ENCODE data around the gene TNRC6C. TPM values are rescaled to one million over a fixed set of nuclear protein-coding genes. Genes with fewer than 3 reads are reported as not detected.

Gene TNRC6C, protein sequence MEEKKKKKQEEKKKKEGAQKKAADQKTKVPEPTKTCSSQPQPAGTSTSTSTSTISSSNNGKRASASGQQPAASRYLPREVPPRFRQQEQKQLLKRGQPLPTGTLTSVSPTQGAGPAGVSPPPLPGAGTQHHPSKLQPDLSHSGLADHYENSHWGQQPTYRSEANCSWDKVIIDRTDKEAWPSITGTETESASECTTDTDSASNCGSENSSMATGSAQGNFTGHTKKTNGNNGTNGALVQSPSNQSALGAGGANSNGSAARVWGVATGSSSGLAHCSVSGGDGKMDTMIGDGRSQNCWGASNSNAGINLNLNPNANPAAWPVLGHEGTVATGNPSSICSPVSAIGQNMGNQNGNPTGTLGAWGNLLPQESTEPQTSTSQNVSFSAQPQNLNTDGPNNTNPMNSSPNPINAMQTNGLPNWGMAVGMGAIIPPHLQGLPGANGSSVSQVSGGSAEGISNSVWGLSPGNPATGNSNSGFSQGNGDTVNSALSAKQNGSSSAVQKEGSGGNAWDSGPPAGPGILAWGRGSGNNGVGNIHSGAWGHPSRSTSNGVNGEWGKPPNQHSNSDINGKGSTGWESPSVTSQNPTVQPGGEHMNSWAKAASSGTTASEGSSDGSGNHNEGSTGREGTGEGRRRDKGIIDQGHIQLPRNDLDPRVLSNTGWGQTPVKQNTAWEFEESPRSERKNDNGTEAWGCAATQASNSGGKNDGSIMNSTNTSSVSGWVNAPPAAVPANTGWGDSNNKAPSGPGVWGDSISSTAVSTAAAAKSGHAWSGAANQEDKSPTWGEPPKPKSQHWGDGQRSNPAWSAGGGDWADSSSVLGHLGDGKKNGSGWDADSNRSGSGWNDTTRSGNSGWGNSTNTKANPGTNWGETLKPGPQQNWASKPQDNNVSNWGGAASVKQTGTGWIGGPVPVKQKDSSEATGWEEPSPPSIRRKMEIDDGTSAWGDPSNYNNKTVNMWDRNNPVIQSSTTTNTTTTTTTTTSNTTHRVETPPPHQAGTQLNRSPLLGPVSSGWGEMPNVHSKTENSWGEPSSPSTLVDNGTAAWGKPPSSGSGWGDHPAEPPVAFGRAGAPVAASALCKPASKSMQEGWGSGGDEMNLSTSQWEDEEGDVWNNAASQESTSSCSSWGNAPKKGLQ (N-terminal part only)
- 3.0 TPM for polyA plus RNA-seq

DNA sequence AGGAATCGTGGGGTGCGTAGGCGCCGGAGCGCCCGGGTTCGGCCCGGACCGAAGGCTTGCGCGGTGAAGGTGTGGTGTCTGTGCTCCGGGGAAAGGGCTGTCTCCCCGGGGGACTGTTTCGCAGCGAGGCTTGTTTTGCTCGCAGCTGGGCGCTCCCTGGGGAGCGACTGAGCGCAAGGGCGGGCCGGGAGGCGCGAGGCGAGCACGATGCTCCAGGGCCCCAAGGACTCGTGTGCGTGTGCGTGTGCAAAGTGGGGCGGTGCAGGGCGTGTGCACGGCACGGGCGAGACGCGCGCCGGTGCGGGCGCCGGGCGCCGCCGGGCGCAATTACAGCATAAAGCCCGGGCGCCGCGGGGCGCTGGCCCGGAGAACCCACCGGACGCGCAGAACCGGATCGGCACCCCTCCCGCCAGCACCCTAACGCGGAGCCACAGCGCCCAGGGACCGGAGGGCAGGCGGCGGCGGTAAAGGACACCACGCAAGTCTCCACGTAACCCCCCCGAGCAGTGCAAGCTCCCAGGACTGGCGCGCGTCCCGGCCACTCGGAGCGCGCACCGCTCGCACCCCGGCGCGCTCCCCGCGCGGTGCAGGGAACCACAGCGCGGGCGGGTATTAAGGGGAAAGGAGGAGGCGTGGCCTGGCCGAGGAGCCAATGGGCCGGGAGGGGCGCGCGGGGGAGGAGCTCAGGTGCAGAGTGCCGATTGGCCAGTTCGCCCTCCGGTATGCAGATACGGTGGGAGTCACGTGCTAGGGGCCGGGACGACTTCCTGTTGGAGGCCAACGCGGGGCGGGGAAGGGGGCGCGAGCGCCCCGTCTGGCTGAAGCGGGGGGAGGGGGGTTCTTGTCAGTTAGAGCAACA is at the start of gene TNRC6C:
Gene TNRC6C (plus strand): TSS at position 847 of the 859 bp plus-strand sequence. CDS start 45,504 bp downstream, outside the sequence.
- H3K27me3 Mint-ChIP-seq: peaks cover 18% of the 10 kb centered on the region
- peak within 1 kb of the TSS; percentile 91 to 98 (median 96) for H3K4me3 Mint-ChIP-seq
- peak within 1 kb of the TSS; percentile 96 to 97 (median 96) for H3K27ac Mint-ChIP-seq
- H3K9me3 Mint-ChIP-seq: no peaks in the 10 kb centered on the region
- peaks cover 17 to 33% (median 32%) of the 10 kb centered on the region in 3 donors for H3K4me1 Mint-ChIP-seq
- no peaks in the 10 kb centered on the region for H3K36me3 Mint-ChIP-seq

DNA sequence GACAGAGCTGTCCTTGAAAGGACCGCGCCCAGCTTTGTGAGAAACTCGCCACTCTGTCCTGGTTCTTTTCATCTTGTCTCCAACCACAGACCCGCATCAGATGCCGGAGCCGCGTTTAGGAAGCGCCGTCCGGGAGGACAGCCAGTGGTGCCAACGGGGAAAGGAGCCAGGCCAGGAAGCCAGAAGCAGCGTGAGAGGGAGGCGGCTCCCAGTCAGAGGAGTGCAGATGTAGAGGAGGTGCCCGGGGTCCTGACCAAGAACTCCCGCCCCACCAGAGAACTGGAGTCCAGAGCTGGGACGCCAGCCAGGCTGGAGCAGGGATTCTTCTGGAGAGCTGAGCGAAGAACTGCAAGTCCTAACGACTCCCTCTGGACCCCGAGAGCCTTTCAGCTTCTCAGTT is 49.3 kb upstream of the TNRC6C start:
- peaks cover 49% of the 10 kb centered on the region for H3K27me3 Mint-ChIP-seq
- H3K27ac Mint-ChIP-seq: peak overlapping the region in 1 of 3 donors; percentile 64
- H3K4me1 Mint-ChIP-seq: no peaks in the 10 kb centered on the region
- no peak overlapping the region for H3K4me3 Mint-ChIP-seq
- H3K36me3 Mint-ChIP-seq: no peaks in the 10 kb centered on the region
- peaks cover 0 to 4% (median 0%) of the 10 kb centered on the region in 3 donors for H3K9me3 Mint-ChIP-seq

- peak overlapping the region in 1 of 4 donors; percentile 20 for H3K4me3 Mint-ChIP-seq
- H3K27me3 Mint-ChIP-seq: peaks cover 52% of the 10 kb centered on the region
- H3K4me1 Mint-ChIP-seq: peaks cover 0 to 3% (median 0%) of the 10 kb centered on the region in 3 donors
- H3K9me3 Mint-ChIP-seq: peaks cover 0 to 4% (median 0%) of the 10 kb centered on the region in 3 donors
- peak overlapping the region in 1 of 3 donors; percentile 60 for H3K27ac Mint-ChIP-seq
- no peaks in the 10 kb centered on the region for H3K36me3 Mint-ChIP-seq
Measured at GRCh38 chr17:77909816-77910215, 48.7 kb upstream of the TNRC6C start.

DNA sequence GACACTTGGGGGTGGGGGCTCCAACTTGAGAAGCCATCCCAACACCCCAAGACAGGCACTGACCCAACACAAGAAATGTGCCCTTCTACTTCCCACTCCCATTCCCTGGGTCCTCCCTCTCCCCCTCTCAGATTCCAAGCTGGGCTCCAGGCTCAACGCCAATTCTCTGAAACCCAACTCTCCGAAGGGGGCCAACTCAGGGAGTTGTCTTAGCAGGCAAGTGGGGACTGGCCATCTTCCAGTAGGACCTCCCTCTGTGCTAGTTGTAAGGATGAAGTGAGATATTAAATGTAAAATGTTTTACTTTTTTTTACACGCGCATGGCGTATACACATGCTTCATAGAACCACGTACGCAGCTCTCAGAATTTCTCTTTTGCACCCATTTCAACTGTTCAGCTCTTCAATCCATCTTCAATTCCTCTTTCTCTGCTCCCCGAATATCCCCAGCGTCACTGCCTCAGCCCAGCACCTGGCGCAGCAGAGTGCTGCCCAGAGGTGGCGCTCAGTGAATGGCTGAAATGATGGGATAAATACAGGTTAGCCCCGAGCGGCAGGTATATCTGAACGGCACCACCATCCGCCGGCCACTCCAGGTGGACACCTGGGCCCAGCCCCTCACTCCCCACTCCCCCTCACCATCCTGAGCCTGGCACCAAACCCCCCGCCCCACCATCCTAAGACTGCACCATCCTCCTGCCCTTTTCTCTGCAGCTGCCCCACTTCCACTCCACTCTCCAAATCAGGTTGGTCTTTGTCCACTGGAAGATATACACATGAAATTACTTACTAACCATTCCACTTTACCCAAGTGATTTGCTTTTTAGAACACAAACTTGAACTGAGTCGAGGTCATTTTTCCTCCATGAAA is 43.9 kb upstream of the TNRC6C start:
- Mint-ChIP-seq H3K9me3 (peaks cover 0 to 4% (median 0%) of the 10 kb centered on the region in 3 donors), H3K27ac (peak overlapping the region in 2 of 3 donors; percentile 18 to 41), H3K27me3 (peaks cover 52% of the 10 kb centered on the region), H3K4me1 (peaks cover 13 to 20% (median 16%) of the 10 kb centered on the region in 3 donors), H3K36me3 (no peaks in the 10 kb centered on the region), H3K4me3 (peak overlapping the region in 1 of 4 donors; percentile 20)

DNA sequence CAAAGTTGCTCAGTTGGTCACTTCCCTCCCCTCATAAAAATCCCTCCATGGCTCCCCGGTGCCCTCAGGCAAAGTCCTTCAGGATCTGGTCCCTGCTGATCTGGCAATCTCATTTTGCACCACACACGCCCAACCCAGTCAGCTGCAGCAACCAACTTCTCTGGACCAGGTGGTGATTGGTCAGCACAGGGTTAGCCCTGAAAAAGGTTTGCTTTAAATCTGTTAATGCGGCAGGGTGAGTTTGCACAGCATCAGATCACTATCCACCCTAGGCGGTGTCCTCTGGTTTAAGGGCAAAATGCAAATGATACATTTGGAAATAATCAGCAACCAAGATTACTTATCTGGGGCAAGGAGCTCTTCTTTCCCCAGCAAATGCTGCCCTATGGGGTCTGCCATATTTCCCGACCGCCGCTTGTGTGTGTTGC is 42.9 kb upstream of the TNRC6C start:
- no peak overlapping the region for H3K4me3 Mint-ChIP-seq
- no peak overlapping the region for H3K27ac Mint-ChIP-seq
- no peaks in the 10 kb centered on the region for H3K36me3 Mint-ChIP-seq
- peaks cover 53% of the 10 kb centered on the region for H3K27me3 Mint-ChIP-seq
- H3K9me3 Mint-ChIP-seq: no peaks in the 10 kb centered on the region
- peaks cover 13 to 20% (median 16%) of the 10 kb centered on the region in 3 donors for H3K4me1 Mint-ChIP-seq

- H3K27ac Mint-ChIP-seq: peak overlapping the region in 1 of 3 donors; percentile 87
- H3K36me3 Mint-ChIP-seq: no peaks in the 10 kb centered on the region
- peaks cover 52% of the 10 kb centered on the region for H3K27me3 Mint-ChIP-seq
- peaks cover 13 to 20% (median 16%) of the 10 kb centered on the region in 3 donors for H3K4me1 Mint-ChIP-seq
- H3K9me3 Mint-ChIP-seq: no peaks in the 10 kb centered on the region
- peak overlapping the region in 1 of 4 donors; percentile 14 for H3K4me3 Mint-ChIP-seq
Measured at GRCh38 chr17:77916264-77916663, 42.2 kb upstream of the TNRC6C start.

DNA sequence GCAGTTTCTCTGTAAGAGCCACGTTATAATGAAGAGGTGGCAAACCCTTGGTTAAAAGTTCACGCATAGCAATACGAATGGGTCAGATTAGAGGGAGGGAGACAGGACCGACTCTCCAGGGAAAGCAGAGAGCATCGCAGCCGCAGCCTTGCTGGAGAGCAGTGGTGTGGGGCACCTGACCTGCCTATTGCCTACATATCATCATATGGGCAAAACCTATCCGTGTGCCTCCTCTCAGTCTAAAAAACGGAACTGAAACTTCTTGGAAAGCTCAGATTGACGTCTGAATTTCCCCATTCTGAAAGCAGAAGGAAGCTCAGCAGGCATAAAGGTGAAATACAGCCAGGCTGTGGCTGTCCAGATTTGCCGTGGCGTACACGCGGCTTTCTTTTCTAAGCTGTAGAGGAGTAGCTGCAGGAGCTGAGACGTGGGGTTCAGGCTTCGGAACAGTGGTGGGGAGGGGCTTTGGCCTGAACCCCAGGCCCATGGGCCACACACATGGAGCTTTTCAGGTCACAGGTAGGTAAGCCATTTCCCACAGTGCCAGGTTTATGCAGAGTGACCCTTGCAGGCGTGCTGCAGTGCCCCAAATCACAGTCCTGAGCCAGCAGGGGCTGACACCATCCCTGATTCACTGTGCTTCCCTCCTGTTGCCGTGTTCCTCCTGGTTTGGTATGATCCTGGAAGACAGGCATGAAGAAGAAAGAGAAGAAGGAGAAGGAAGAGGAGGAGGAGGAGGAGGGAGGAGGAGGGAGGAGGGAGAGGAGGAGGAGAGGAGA is 41.6 kb upstream of the TNRC6C start:
- Mint-ChIP-seq H3K27ac (peak overlapping the region; percentile 16 to 87 (median 23)), H3K4me1 (peaks cover 13 to 20% (median 16%) of the 10 kb centered on the region in 3 donors), H3K4me3 (peak overlapping the region in 3 of 4 donors; percentile 8 to 46 (median 41)), H3K36me3 (peaks cover 3% of the 10 kb centered on the region), H3K27me3 (peaks cover 51% of the 10 kb centered on the region), H3K9me3 (no peaks in the 10 kb centered on the region)

DNA sequence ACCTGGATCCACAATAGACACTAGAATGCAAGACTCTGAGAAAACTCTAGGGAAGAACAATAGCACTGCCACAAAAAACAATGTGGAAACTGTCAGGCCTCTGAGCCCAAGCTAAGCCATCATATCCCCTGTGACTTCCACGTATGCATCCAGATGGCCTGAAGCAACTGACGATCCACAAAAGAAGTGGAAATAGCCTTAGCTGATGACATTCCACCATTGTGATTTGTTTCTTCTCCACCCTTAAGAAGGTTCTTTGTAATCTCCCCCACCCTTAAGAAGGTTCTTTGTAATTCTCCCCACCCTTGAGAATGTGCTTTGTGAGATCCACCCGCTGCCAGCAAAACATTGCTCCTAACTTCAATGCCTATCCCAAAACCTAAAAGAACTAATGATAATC is 39.2 kb upstream of the TNRC6C start:
- H3K36me3 Mint-ChIP-seq: peaks cover 4% of the 10 kb centered on the region
- peaks cover 0 to 1% (median 0%) of the 10 kb centered on the region in 3 donors for H3K9me3 Mint-ChIP-seq
- H3K27ac Mint-ChIP-seq: peak overlapping the region; percentile 6 to 45 (median 41)
- H3K27me3 Mint-ChIP-seq: peaks cover 50% of the 10 kb centered on the region
- peaks cover 13 to 21% (median 20%) of the 10 kb centered on the region in 3 donors for H3K4me1 Mint-ChIP-seq
- no peak overlapping the region for H3K4me3 Mint-ChIP-seq

- Mint-ChIP-seq H3K9me3 (peaks cover 0 to 1% (median 0%) of the 10 kb centered on the region in 3 donors), H3K4me3 (no peak overlapping the region)
Measured at GRCh38 chr17:77923135-77923534, 35.4 kb upstream of the TNRC6C start.

GRCh38 chr17:77923776-77924513 is 34.6 kb upstream of the TNRC6C start:
- Mint-ChIP-seq H3K9me3 (peaks cover 0 to 1% (median 0%) of the 10 kb centered on the region in 3 donors), H3K36me3 (peaks cover 4% of the 10 kb centered on the region), H3K27ac (peak overlapping the region in 1 of 3 donors; percentile 29), H3K27me3 (peaks cover 33% of the 10 kb centered on the region), H3K4me3 (no peak overlapping the region), H3K4me1 (peaks cover 5 to 7% (median 5%) of the 10 kb centered on the region in 3 donors)

More at GRCh38 chr17:77923135-77923534, 35.4 kb upstream of the TNRC6C start:
- Mint-ChIP-seq H3K4me1 (peaks cover 2 to 7% (median 6%) of the 10 kb centered on the region in 3 donors), H3K36me3 (peaks cover 4% of the 10 kb centered on the region), H3K27me3 (peaks cover 33% of the 10 kb centered on the region), H3K27ac (no peak overlapping the region)

- H3K27ac Mint-ChIP-seq: no peak overlapping the region
- peaks cover 4 to 7% (median 5%) of the 10 kb centered on the region in 3 donors for H3K4me1 Mint-ChIP-seq
- H3K4me3 Mint-ChIP-seq: no peak overlapping the region
- peaks cover 4% of the 10 kb centered on the region for H3K36me3 Mint-ChIP-seq
- peaks cover 0 to 1% (median 0%) of the 10 kb centered on the region in 3 donors for H3K9me3 Mint-ChIP-seq
- H3K27me3 Mint-ChIP-seq: peaks cover 28% of the 10 kb centered on the region
Measured at GRCh38 chr17:77924757-77925336, 33.7 kb upstream of the TNRC6C start.
